Ovary (tissue), 9 donors: Measurements from ENCODE around the gene ASIC4. TPM values are rescaled to one million over a fixed set of nuclear protein-coding genes. Genes with fewer than 3 reads are reported as not detected.

Experiments used
- DNase-seq, 5 donors: peaks; one replicate each; pipeline ENCODE4 v3.0.0-alpha.2; 2019 to 2020
- H3K27ac ChIP-seq, 2 donors: fragments of 200-600 bp; one replicate each; pipeline versions ENCODE4 v1.5.1 to v1.8.0; 2019 to 2022
- H3K27me3 ChIP-seq: fragments of 200-600 bp; one replicate; pipeline ENCODE4 v1.8.0; 2022
- H3K36me3 ChIP-seq: fragments of 200-600 bp; sonication (generic); one replicate; pipeline ENCODE4 v1.5.1; 2019
- H3K4me1 ChIP-seq: one replicate; pipeline ENCODE4 v1.8.1; 2013; ENCODE audit warnings: mild to moderate bottlenecking, moderate library complexity; ENCODE audit not compliant: insufficient read depth
- H3K4me3 ChIP-seq: fragments of 200-600 bp; sonication (generic); one replicate; pipeline ENCODE4 v1.5.1; 2017
- H3K9me3 ChIP-seq, 2 donors: fragments of 200-600 bp in 1 of 2; sonication (generic) in 1 of 2; one replicate each; pipeline versions ENCODE4 v1.5.1 to v1.8.1; 2013 to 2019; ENCODE audit warnings: mild to moderate bottlenecking in 1 of 2, moderate library complexity in 1 of 2
- EP300 ChIP-seq: sonication (generic); formaldehyde crosslinking; IDR thresholded peaks from one replicate; pipeline ENCODE4 v1.6.1; 2017; ENCODE audit warnings: antibody characterized with exemption
- POLR2A ChIP-seq: fragments of 450-650 bp; IDR thresholded peaks from one replicate; pipeline ENCODE4 v1.6.1; 2017; ENCODE audit warnings: antibody characterized with exemption, mild to moderate bottlenecking, moderate library complexity
- WGBS, 3 donors: extraction: QIAGEN DNeasy Blood & Tissue Kit in 1 of 3; methylation state at CpG; one replicate each; pipeline versions ENCODE4 v1.1.5 to v1.1.7; 2013 to 2017; 5-methylcytosine and 5-hydroxymethylcytosine counted together
- intact Hi-C, 4 donors: fragments of 100-400 bp; cut with DNase I; formaldehyde crosslinking; loops; one replicate each; pipeline versions ENCODE4 v1.11.0 to v1.15.1; 2022 to 2023
- polyA plus RNA-seq, 2 donors: library from polyadenylated mRNA; stranded (reverse); fragments of 200-250 nt in 1 of 2; fragments of 350-450 nt in 1 of 2; fragmentation: Illumina TruSeq in 1 of 2; extraction: RNeasy Lipid Tissue Mini Kit (QIAGEN cat#74804) in 1 of 2; gene quantifications; one replicate each; pipeline ENCODE4 v1.2.3, GENCODE V29; 2013 to 2014
- total RNA-seq, 7 donors: library from RNA; depleted of rRNA in 2 of 7; stranded (reverse); fragments of >200 nt in 2 of 7; fragmentation: NEBNext Ultra II Directional in 3 of 7; extraction: Animal tissue kit (Norgen Biotek cat#: 25700) in 3 of 7; gene quantifications; one replicate each; pipeline versions ENCODE4 v1.1.0 to v1.2.4, GENCODE V29; 2016 to 2023
- TF ChIP-seq, protein P1 (sequence below), 3 donors: fragments of 450-650 bp in 2 of 3; fragments of 200-600 bp in 1 of 3; IDR thresholded peaks; one replicate each; pipeline versions ENCODE4 v1.5.1 to v1.8.0; 2016 to 2022; ENCODE audit warnings: antibody characterized with exemption in 3 of 3, mild to moderate bottlenecking in 1 of 3
- donor health status: DM: no; HTN: no; CAD: no; lungs with moderate emphysema.
- donor health status: DM: no; HTN: no; CAD: no.
- donor health status: Bipolar disorder and iron deficiency.
- donor health status: DM: yes; HTN: yes; CAD: no.
- donor health status: DM: no; HTN: no; CAD: no.
- donor health status: DM: yes; HTN: yes; CAD: no.

Gene ASIC4
- total and polyA plus RNA-seq, 9 donors: 0.05 to 0.28 (median 0.17) TPM; not detected in 5

DNA sequence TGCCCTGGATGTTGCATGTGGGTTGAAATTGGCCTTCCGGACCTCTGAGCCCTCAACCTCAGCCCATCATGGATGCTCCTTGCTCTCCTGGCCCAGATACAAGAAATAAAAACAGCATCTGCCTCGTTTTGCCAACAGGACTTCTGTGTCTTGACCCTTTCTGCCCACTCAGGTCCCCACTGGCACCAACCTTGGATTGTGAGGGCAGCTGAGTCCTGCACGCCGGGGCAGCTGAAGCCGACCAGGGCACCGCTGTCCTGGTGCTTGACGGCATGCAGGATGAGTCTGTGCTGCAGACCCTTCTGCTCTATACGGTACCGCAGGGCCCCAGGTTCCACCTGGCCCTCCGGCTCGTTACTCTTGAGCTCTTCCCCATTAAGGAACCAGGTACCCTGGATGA is 52.4 kb downstream of the ASIC4 start:
- intact Hi-C loops: loop anchor here in 1 of 4 donors (5.0 kb wide), 1 partner anchor 76 kb away; no protein-coding TSS in a partner anchor
- peak in 1 of 5 donors; percentile 39 for DNase-seq
- Histone ChIP-seq H3K36me3 (no peaks in the 10 kb centered on the region), H3K4me3 (no peak overlapping the region), H3K27me3 (no peaks in the 10 kb centered on the region), H3K9me3 (no peaks in the 10 kb centered on the region), H3K4me1 (peaks cover 1% of the 10 kb centered on the region), H3K27ac (no peak overlapping the region)
- TF ChIP-seq, protein P1, sequence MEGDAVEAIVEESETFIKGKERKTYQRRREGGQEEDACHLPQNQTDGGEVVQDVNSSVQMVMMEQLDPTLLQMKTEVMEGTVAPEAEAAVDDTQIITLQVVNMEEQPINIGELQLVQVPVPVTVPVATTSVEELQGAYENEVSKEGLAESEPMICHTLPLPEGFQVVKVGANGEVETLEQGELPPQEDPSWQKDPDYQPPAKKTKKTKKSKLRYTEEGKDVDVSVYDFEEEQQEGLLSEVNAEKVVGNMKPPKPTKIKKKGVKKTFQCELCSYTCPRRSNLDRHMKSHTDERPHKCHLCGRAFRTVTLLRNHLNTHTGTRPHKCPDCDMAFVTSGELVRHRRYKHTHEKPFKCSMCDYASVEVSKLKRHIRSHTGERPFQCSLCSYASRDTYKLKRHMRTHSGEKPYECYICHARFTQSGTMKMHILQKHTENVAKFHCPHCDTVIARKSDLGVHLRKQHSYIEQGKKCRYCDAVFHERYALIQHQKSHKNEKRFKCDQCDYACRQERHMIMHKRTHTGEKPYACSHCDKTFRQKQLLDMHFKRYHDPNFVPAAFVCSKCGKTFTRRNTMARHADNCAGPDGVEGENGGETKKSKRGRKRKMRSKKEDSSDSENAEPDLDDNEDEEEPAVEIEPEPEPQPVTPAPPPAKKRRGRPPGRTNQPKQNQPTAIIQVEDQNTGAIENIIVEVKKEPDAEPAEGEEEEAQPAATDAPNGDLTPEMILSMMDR (IDR thresholded peaks at IDR 0.05): no peak
- no peak for TF ChIP-seq POLR2A
- TF ChIP-seq EP300: no peak
- 85 to 91% (median 87%) methylated on average over 11 of the region's 11 CpGs for WGBS, 3 donors

DNA sequence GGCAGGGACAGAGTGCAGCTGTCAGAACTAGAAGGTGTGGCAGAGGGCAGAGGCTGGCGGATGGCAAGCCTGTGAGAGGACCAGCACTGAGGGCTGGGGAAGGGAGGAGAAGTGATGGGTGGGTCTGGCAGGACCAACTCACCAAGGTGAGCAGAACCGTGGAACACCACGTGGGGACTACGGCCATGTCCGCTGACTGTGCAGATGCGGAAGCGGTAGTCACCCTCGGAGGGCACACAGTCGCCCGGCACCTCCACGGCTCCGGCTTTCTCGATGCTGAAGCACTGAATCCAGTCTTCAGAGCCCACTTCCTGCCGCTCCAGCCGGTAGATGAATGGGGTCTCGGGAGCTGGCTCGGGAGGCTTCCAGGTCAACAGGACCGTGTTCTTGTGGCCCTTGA is 52.8 kb downstream of the ASIC4 start:
- Histone ChIP-seq H3K27me3 (no peaks in the 10 kb centered on the region), H3K36me3 (no peaks in the 10 kb centered on the region), H3K4me1 (peaks cover 1% of the 10 kb centered on the region), H3K4me3 (no peak overlapping the region), H3K9me3 (no peaks in the 10 kb centered on the region), H3K27ac (no peak overlapping the region)
- 89 to 90% (median 90%) methylated on average over 18 of the region's 18 CpGs for WGBS, 3 donors
- DNase-seq: peak in 1 of 5 donors; percentile 27
- no peak for TF ChIP-seq POLR2A
- no peak for TF ChIP-seq EP300
- TF ChIP-seq, protein P1 (IDR thresholded peaks at IDR 0.05): no peak
- intact Hi-C loops: loop anchor here in 1 of 4 donors (5.0 kb wide), 1 partner anchor 75 kb away; no protein-coding TSS in a partner anchor

DNA sequence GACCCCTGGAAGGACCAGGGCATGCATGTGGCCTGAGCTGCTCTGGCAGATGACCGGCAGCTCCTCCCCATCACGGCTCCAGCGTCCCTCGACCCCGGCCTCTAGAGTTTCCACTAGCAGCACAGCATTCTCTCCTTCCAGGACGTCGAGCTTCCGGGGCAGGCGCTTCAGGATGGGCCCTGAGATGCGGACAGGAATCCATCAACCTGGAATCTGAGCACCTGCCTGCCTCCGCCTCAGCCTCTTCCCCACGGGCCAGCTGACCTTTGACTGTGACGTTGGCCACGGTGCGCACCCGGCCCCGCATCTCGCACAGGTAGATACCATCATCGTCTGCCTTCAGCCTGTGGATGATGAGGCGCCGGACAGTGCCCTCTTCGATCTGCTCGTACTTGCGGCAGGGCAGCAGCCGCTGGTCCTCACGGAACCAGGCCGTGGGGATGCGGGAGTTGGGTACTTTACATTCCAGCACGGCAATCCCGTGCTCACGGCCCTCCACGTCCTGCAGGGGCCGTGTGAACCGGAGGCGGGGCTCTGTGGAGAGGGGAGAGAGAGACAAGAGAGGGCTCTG is 53.6 kb downstream of the ASIC4 start:
- Histone ChIP-seq H3K4me1 (peaks cover 5% of the 10 kb centered on the region), H3K27ac (peak overlapping the region in 1 of 2 donors; percentile 97), H3K9me3 (no peaks in the 10 kb centered on the region), H3K36me3 (no peaks in the 10 kb centered on the region), H3K4me3 (no peak overlapping the region), H3K27me3 (no peaks in the 10 kb centered on the region)
- intact Hi-C loops: loop anchor here in 1 of 4 donors (5.0 kb wide), 1 partner anchor 74 kb away; no protein-coding TSS in a partner anchor
- no peak for TF ChIP-seq POLR2A
- TF ChIP-seq EP300: no peak
- TF ChIP-seq, protein P1 (IDR thresholded peaks at IDR 0.05): no peak
- WGBS, 3 donors: 77 to 82% (median 81%) methylated on average over 35 of the region's 35 CpGs
- DNase-seq: peak in 1 of 5 donors; percentile 60

DNA sequence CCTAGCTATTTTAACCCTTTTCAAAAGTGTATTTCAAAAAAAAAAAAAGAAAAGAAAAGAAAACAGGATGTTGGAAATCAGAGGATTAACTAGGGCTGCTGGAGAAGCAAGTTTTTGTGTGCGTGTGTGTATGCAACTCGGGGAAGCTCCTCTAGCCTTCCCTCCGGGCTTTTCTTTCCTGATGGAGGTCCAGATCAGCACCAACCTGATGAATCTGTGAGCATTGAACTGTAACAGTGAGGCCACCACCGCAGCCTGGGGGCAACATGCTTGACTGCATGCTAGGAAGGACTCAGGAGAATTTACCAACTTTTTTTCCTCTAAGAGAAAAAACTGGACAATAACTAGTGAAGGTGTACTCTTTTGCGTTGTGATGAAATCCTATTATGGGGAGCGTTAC is 54.8 kb downstream of the ASIC4 start:
- no peak for DNase-seq
- H3K4me3 ChIP-seq: no peak overlapping the region
- H3K27me3 ChIP-seq: no peaks in the 10 kb centered on the region
- H3K4me1 ChIP-seq: peaks cover 5% of the 10 kb centered on the region
- 62 to 89% (median 75%) methylated on average over 6 of the region's 6 CpGs for WGBS, 3 donors
- intact Hi-C loops: loop anchor here in 1 of 4 donors (5.0 kb wide), 1 partner anchor 73 kb away; no protein-coding TSS in a partner anchor
- no peak for TF ChIP-seq POLR2A
- TF ChIP-seq, protein P1 (IDR thresholded peaks at IDR 0.05): no peak
- no peak for TF ChIP-seq EP300
- no peaks in the 10 kb centered on the region for H3K9me3 ChIP-seq
- no peaks in the 10 kb centered on the region for H3K36me3 ChIP-seq
- peak overlapping the region; percentile 95 to 97 for H3K27ac ChIP-seq
